Immature natural killer cell (primary cell): Measurements from ENCODE around the gene TRIM39. TPM values are rescaled to one million over a fixed set of nuclear protein-coding genes. Genes with fewer than 3 reads are reported as not detected.
"Not testable (repeated sequence)": the region's sequence is repeated elsewhere in the genome, so short reads cannot be mapped to it uniquely, and the experiment has no call there.

Experiments
- DNase-seq, 3 donors: peaks; one replicate each; pipeline ENCODE4 v3.0.0; 2022; ENCODE audit warnings: mixed read lengths in 1 of 3
- H3K27ac Mint-ChIP-seq, 6 donors: one replicate each; pipeline ENCODE4 v1.8.0; 2020; ENCODE audit warnings: mixed read lengths in 6 of 6, mild to moderate bottlenecking in 5 of 6, inconsistent platforms in 4 of 6, moderate library complexity in 3 of 6
- H3K27me3 Mint-ChIP-seq, 3 donors: one replicate each; pipeline ENCODE4 v1.8.0; 2020 to 2021; ENCODE audit warnings: low read depth in 3 of 3, mild to moderate bottlenecking in 3 of 3, mixed read lengths in 3 of 3, moderate library complexity in 3 of 3, inconsistent platforms in 1 of 3
- H3K36me3 Mint-ChIP-seq, 3 donors: one replicate each; pipeline ENCODE4 v1.8.0; 2020; ENCODE audit warnings: mixed read lengths in 3 of 3, inconsistent platforms in 2 of 3, mild to moderate bottlenecking in 2 of 3
- H3K4me1 Mint-ChIP-seq, 2 donors: one replicate each; pipeline ENCODE4 v1.8.0; 2020; ENCODE audit warnings: inconsistent platforms in 2 of 2, mild to moderate bottlenecking in 2 of 2, mixed read lengths in 2 of 2, moderate library complexity in 1 of 2
- H3K4me3 Mint-ChIP-seq, 5 donors: one replicate each; pipeline ENCODE4 v1.8.0; 2020; ENCODE audit warnings: mild to moderate bottlenecking in 5 of 5, mixed read lengths in 5 of 5, inconsistent platforms in 3 of 5, moderate library complexity in 3 of 5
- H3K9me3 Mint-ChIP-seq, 6 donors: one replicate each; pipeline ENCODE4 v1.8.0; 2020; ENCODE audit warnings: mild to moderate bottlenecking in 6 of 6, mixed read lengths in 6 of 6, inconsistent platforms in 4 of 6, moderate library complexity in 3 of 6
- polyA plus RNA-seq, 3 donors: library from polyadenylated mRNA; unstranded; fragments of 300-500 nt; fragmentation: Illumina TruSeq; gene quantifications; one replicate each; pipeline ENCODE4 v1.2.3, GENCODE V29; 2021

TRIM39 gene
- polyA plus RNA-seq = 10 to 100 TPM in 2 of 3 donors, 1 to 10 TPM in 1; 3.3 to 16.1 (median 10.6) TPM

GRCh38 chr6:30326526-30327231 is at the start of gene TRIM39:
Gene TRIM39 (plus strand): TSS chr6:30326927. CDS start chr6:30329318, 2,391 bp downstream.
- H3K27me3 Mint-ChIP-seq = peaks cover 16 to 26% (median 18%) of the 10 kb centered on the region in 3 donors
- no peaks in the 10 kb centered on the region for H3K9me3 Mint-ChIP-seq
- peaks cover 16 to 19% (median 18%) of the 10 kb centered on the region in 3 donors for H3K36me3 Mint-ChIP-seq
- peak within 1 kb of the TSS; percentile 98 to 100 (median 98) for H3K27ac Mint-ChIP-seq
- peaks cover 58 to 67% of the 10 kb centered on the region in 2 donors for H3K4me1 Mint-ChIP-seq
- DNase-seq = peak; percentile 92 to 93 (median 92)
- H3K4me3 Mint-ChIP-seq = peak within 1 kb of the TSS; percentile 88 to 98 (median 94)

GRCh38 chr6:30280988-30281387 is 45.7 kb upstream of the TRIM39 start:
- peaks cover 12 to 33% (median 30%) of the 10 kb centered on the region in 3 donors for H3K36me3 Mint-ChIP-seq
- H3K4me3 Mint-ChIP-seq, H3K4me1 Mint-ChIP-seq, H3K27ac Mint-ChIP-seq, DNase-seq: not testable (repeated sequence)
- H3K27me3 Mint-ChIP-seq = peaks cover 0 to 11% (median under 1%) of the 10 kb centered on the region in 3 donors
- peaks cover 66 to 97% (median 85%) of the 10 kb centered on the region in 6 donors for H3K9me3 Mint-ChIP-seq

- no peak overlapping the region for H3K27ac Mint-ChIP-seq
- H3K4me3 Mint-ChIP-seq = no peak overlapping the region
- peaks cover 69 to 94% (median 90%) of the 10 kb centered on the region in 6 donors for H3K9me3 Mint-ChIP-seq
- H3K36me3 Mint-ChIP-seq = peaks cover 12 to 37% (median 35%) of the 10 kb centered on the region in 3 donors
- H3K27me3 Mint-ChIP-seq = peaks cover 0 to 9% (median 1%) of the 10 kb centered on the region in 3 donors
- no peak for DNase-seq
- no peaks in the 10 kb centered on the region for H3K4me1 Mint-ChIP-seq
Observed at GRCh38 chr6:30282522-30282921, 44.2 kb upstream of the TRIM39 start.

- no peak overlapping the region for H3K4me3 Mint-ChIP-seq
- H3K27ac Mint-ChIP-seq = no peak overlapping the region
- H3K36me3 Mint-ChIP-seq = peaks cover 23 to 50% (median 41%) of the 10 kb centered on the region in 3 donors
- H3K9me3 Mint-ChIP-seq = peaks cover 62 to 93% (median 86%) of the 10 kb centered on the region in 6 donors
- peaks cover 0 to 5% (median 5%) of the 10 kb centered on the region in 3 donors for H3K27me3 Mint-ChIP-seq
- DNase-seq = no peak
- peaks cover 0 to under 1% of the 10 kb centered on the region in 2 donors for H3K4me1 Mint-ChIP-seq
Observed at GRCh38 chr6:30283761-30284160, 43.0 kb upstream of the TRIM39 start.

GRCh38 chr6:30287139-30287538 is 39.6 kb upstream of the TRIM39 start:
- peaks cover 3 to 13% of the 10 kb centered on the region in 2 donors for H3K4me1 Mint-ChIP-seq
- peaks cover 38 to 61% (median 52%) of the 10 kb centered on the region in 3 donors for H3K36me3 Mint-ChIP-seq
- peaks cover 0 to 5% (median 3%) of the 10 kb centered on the region in 3 donors for H3K27me3 Mint-ChIP-seq
- H3K9me3 Mint-ChIP-seq = peaks cover 34 to 68% (median 61%) of the 10 kb centered on the region in 6 donors
- no peak overlapping the region for H3K27ac Mint-ChIP-seq
- no peak for DNase-seq
- H3K4me3 Mint-ChIP-seq = no peak overlapping the region

GRCh38 chr6:30295837-30296236 is 30.9 kb upstream of the TRIM39 start:
- H3K9me3 Mint-ChIP-seq = no peaks in the 10 kb centered on the region
- peaks cover 6 to 20% of the 10 kb centered on the region in 2 donors for H3K4me1 Mint-ChIP-seq
- H3K27me3 Mint-ChIP-seq = no peaks in the 10 kb centered on the region
- peak overlapping the region in 5 of 6 donors; percentile 8 to 58 (median 32) for H3K27ac Mint-ChIP-seq
- peaks cover 15 to 37% (median 21%) of the 10 kb centered on the region in 3 donors for H3K36me3 Mint-ChIP-seq
- H3K4me3 Mint-ChIP-seq = no peak overlapping the region
- no peak for DNase-seq

GRCh38 chr6:30304002-30304401 is 22.7 kb upstream of the TRIM39 start:
- Mint-ChIP-seq H3K36me3 (peaks cover 18 to 36% (median 19%) of the 10 kb centered on the region in 3 donors), H3K4me3 (peak overlapping the region in 3 of 5 donors; percentile 6 to 43 (median 32)), H3K9me3 (no peaks in the 10 kb centered on the region), H3K4me1 (peaks cover 60 to 87% of the 10 kb centered on the region in 2 donors), H3K27me3 (no peaks in the 10 kb centered on the region), H3K27ac (peak overlapping the region in 5 of 6 donors; percentile 22 to 54 (median 42))
- no peak for DNase-seq

- Mint-ChIP-seq H3K36me3 (peaks cover 18 to 24% (median 24%) of the 10 kb centered on the region in 3 donors), H3K27me3 (no peaks in the 10 kb centered on the region), H3K4me1 (peaks cover 77 to 97% of the 10 kb centered on the region in 2 donors), H3K4me3 (no peak overlapping the region), H3K27ac (no peak overlapping the region), H3K9me3 (no peaks in the 10 kb centered on the region)
- peak in 1 of 3 donors; percentile 9 for DNase-seq
Observed at GRCh38 chr6:30311101-30311500, 15.6 kb upstream of the TRIM39 start.

- H3K27me3 Mint-ChIP-seq = no peaks in the 10 kb centered on the region
- peaks cover 18 to 24% (median 24%) of the 10 kb centered on the region in 3 donors for H3K36me3 Mint-ChIP-seq
- no peaks in the 10 kb centered on the region for H3K9me3 Mint-ChIP-seq
- H3K27ac Mint-ChIP-seq = peak overlapping the region in 1 of 6 donors; percentile 47
- no peak overlapping the region for H3K4me3 Mint-ChIP-seq
- peaks cover 78 to 98% of the 10 kb centered on the region in 2 donors for H3K4me1 Mint-ChIP-seq
- DNase-seq = no peak
Observed at GRCh38 chr6:30311671-30312070, 15.1 kb upstream of the TRIM39 start.

GRCh38 chr6:30312266-30312665 is 14.5 kb upstream of the TRIM39 start:
- no peaks in the 10 kb centered on the region for H3K27me3 Mint-ChIP-seq
- DNase-seq = no peak
- no peak overlapping the region for H3K27ac Mint-ChIP-seq
- H3K4me3 Mint-ChIP-seq = no peak overlapping the region
- no peaks in the 10 kb centered on the region for H3K9me3 Mint-ChIP-seq
- H3K36me3 Mint-ChIP-seq = peaks cover 13 to 24% (median 24%) of the 10 kb centered on the region in 3 donors
- H3K4me1 Mint-ChIP-seq = peaks cover 77 to 98% of the 10 kb centered on the region in 2 donors

GRCh38 chr6:30312676-30313321 is 13.9 kb upstream of the TRIM39 start:
- H3K27me3 Mint-ChIP-seq = no peaks in the 10 kb centered on the region
- no peak overlapping the region for H3K27ac Mint-ChIP-seq
- no peak for DNase-seq
- no peaks in the 10 kb centered on the region for H3K9me3 Mint-ChIP-seq
- H3K4me1 Mint-ChIP-seq = peaks cover 77 to 98% of the 10 kb centered on the region in 2 donors
- peaks cover 13 to 24% (median 24%) of the 10 kb centered on the region in 3 donors for H3K36me3 Mint-ChIP-seq
- no peak overlapping the region for H3K4me3 Mint-ChIP-seq

GRCh38 chr6:30315156-30315555 is 11.6 kb upstream of the TRIM39 start:
- H3K9me3 Mint-ChIP-seq = no peaks in the 10 kb centered on the region

GRCh38 chr6:30317913-30318589 is 8.7 kb upstream of the TRIM39 start:
- no peaks in the 10 kb centered on the region for H3K9me3 Mint-ChIP-seq
- no peak for DNase-seq
- peaks cover 86 to 98% of the 10 kb centered on the region in 2 donors for H3K4me1 Mint-ChIP-seq
- peaks cover 4 to 10% (median 8%) of the 10 kb centered on the region in 3 donors for H3K36me3 Mint-ChIP-seq
- peaks cover 0 to 2% (median 0%) of the 10 kb centered on the region in 3 donors for H3K27me3 Mint-ChIP-seq
- peak overlapping the region; percentile 24 to 80 (median 68) for H3K27ac Mint-ChIP-seq
- peak overlapping the region; percentile 28 to 72 (median 44) for H3K4me3 Mint-ChIP-seq

More at GRCh38 chr6:30315156-30315555, 11.6 kb upstream of the TRIM39 start:
- no peak overlapping the region for H3K4me3 Mint-ChIP-seq
- H3K27ac Mint-ChIP-seq = no peak overlapping the region
- H3K36me3 Mint-ChIP-seq = peaks cover 4 to 13% (median 9%) of the 10 kb centered on the region in 3 donors
- no peak for DNase-seq
- H3K4me1 Mint-ChIP-seq = peaks cover 80 to 98% of the 10 kb centered on the region in 2 donors
- peaks cover 0 to 2% (median 0%) of the 10 kb centered on the region in 3 donors for H3K27me3 Mint-ChIP-seq
